GM06990 (cell line): ENCODE results near the gene PCNA.
"Not testable (repeated sequence)": the region's sequence is repeated elsewhere in the genome, so short reads cannot be mapped to it uniquely, and the experiment has no call there.

Source experiments
- DNase-seq: peaks from one replicate; pipeline ENCODE4 v3.0.0-alpha.2; 2011; ENCODE audit not compliant: insufficient read length; ENCODE audit errors: extremely low read depth
- H3K27me3 ChIP-seq: replicated peaks from 2 replicates; pipeline ENCODE4 v1.6.0; 2011; ENCODE audit warnings: low read length; ENCODE audit not compliant: control insufficient read depth, insufficient read depth
- H3K36me3 ChIP-seq: 2 replicates; pipeline ENCODE4 v1.5.1; 2011; ENCODE audit warnings: low read length; ENCODE audit not compliant: control insufficient read depth, insufficient read depth
- H3K4me3 ChIP-seq: replicated peaks from 2 replicates; pipeline ENCODE4 v1.5.1; 2011; ENCODE audit warnings: low read depth, mild to moderate bottlenecking, control low read depth, low read length
- CTCF ChIP-seq: IDR thresholded peaks from 2 replicates; pipeline ENCODE4 v1.5.1; 2011; ENCODE audit warnings: low read length, control low read depth, mild to moderate bottlenecking, inconsistent platforms; ENCODE audit not compliant: insufficient read depth, poor library complexity, severe bottlenecking

PCNA gene

GRCh38 chr20:5072756-5073659 is 46.8 kb downstream of the PCNA start:
- no peak for DNase-seq
- Histone ChIP-seq H3K27me3 (no peaks in the 10 kb centered on the region), H3K4me3 (no peak overlapping the region), H3K36me3 (no peaks in the 10 kb centered on the region)
- TF ChIP-seq CTCF = no peak

GRCh38 chr20:5071942-5072341 is 47.8 kb downstream of the PCNA start:
- not testable (repeated sequence) for H3K27me3 ChIP-seq, H3K4me3 ChIP-seq, DNase-seq, H3K36me3 ChIP-seq

GRCh38 chr20:5070570-5070969 is 49.2 kb downstream of the PCNA start:
- TF ChIP-seq CTCF = no peak
- Histone ChIP-seq H3K4me3 (no peak overlapping the region), H3K36me3 (no peaks in the 10 kb centered on the region), H3K27me3 (no peaks in the 10 kb centered on the region)
- DNase-seq = no peak

GRCh38 chr20:5070081-5070480 is 49.7 kb downstream of the PCNA start:
- TF ChIP-seq CTCF = no peak

GRCh38 chr20:5069141-5069806 is 50.5 kb downstream of the PCNA start:
- H3K36me3 ChIP-seq = no peaks in the 10 kb centered on the region
- no peak for TF ChIP-seq CTCF
- no peaks in the 10 kb centered on the region for H3K27me3 ChIP-seq
- no peak overlapping the region for H3K4me3 ChIP-seq
- DNase-seq = no peak

More at GRCh38 chr20:5070081-5070480, 49.7 kb downstream of the PCNA start:
- no peak for DNase-seq
- no peak overlapping the region for H3K4me3 ChIP-seq
- H3K27me3 ChIP-seq = no peaks in the 10 kb centered on the region
- no peaks in the 10 kb centered on the region for H3K36me3 ChIP-seq

GRCh38 chr20:5067877-5068645 is 51.7 kb downstream of the PCNA start:
- Histone ChIP-seq H3K27me3 (no peaks in the 10 kb centered on the region), H3K4me3 (no peak overlapping the region), H3K36me3 (no peaks in the 10 kb centered on the region)
- no peak for TF ChIP-seq CTCF
- no peak for DNase-seq
